ENCODE results near the gene CD74.

CD74 gene

DNA sequence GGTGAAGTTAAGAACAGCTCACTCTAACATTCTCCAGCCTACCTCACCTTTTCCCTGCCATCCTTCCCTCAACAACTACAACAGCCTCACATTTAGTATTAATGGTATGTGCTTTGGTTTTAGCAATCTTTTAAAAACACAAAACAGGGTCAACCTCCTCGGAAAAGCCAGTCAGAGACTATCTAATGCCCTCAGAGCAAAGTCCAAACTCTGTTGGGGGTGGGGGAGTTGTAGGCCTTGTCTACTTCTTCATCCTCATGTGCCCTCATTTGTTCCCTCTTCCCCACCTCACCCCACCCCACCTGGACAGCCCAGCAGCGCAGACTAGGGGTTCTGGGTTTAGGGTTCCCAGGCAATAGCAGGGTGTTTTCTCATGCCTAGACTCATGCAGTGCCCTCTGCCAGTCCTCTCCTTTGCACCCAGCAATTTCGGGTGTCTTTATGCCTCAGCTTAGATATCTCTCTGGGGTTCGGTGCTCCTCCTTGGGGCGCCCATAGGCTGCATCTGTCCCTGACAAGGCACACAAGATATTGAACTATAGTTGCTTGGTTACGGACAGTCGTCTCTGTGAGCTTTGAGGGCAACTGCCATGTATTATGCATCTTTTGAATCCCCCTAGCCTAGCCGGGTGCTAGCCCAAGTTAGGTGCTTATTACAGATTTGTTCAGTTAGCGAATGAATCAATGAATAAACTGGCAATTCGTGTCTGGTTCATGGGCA is 56.0 kb downstream of the CD74 start:
- no peak for DNase-seq

DNA sequence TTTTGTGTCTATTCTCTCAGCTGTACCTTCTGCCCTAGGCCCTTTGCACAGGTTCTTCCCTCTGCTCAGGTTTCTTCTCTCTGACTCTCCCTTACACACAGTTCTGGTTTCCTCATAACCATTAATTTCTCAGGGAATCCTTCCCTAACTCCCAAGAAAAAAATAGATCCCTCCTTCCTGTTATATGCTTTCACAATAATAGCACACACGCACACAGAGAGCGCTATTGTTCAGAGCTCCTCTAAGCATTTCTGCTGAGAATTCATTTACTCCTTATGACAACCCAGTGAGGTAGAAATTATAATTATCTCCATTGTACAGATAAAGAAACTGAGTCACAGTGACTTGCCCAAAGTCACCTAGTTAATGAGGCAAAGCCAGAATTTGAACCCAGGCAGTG is 56.9 kb downstream of the CD74 start:
- no peak for DNase-seq

DNA sequence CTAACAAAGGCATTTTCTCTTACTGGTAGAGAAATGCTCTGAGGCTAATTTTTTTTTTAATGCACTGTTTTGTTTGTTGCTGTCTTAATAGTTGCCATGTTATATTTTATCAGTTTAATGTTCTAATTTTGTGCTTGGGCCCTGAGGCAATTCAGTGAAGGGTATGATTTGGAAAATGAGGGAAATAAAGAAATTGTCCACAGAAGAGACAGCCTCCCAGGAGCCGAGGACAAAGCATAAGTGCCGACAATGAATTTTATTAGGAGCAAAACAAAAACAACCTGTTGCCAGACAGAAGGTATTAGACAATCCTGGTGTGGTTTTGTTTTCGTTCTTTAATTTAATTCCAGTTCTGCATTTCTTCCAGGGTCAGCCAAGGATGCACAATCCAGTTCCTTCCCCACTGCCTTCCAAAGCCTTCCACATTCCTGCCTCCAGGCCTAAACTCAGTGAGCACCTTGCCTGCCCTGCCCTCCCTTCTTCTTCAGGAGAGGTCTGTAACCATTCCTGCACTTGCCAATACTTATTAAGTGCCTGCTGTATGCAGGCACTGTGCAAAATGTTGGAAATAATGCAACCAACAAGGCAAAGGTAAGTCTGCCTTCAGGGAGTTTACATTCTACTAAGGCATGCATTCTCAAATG is 59.6 kb downstream of the CD74 start:
- DNase-seq = no peak

DNA sequence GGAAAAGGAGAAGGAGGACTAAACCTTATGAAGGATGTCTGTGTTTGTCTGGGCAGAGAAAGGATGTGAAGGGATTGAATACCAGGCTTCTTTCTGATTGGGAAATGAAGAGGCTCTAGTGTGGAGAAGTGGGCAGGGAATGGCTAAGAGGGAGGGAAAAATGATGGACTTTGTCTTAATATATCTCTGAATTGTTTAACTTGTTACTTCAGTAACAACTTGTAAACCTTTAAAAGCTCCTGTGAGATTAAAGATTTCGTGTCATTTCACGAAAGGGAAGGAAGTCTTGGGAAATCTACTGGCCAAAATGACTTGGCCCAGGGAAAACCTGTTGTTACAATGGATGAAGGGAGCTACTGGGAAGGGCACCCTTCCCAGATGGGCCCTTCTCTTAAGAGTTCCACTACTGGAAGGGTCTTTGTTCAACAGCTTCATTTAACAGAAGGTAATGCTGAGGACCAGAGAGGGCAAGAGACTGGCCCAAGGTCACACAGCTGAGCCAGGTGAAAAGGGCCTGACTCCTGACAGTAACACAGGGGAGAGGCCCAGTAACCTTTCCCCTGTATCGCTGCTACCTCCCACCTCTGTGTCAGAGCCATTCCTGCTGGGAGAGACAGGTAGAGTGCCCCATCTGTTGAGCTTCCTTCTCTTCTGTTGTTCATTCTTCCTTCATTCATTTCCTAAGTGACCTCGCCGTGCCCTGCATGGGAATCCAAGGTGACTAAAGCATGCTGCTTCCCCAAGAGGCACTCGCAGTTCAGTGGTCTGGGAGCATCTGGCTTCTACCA is 60.3 kb downstream of the CD74 start:
- no peak for DNase-seq
